RWPE2 (cell line): ENCODE data around the gene RAB5A.
"Not testable (repeated sequence)": the region's sequence is repeated elsewhere in the genome, so short reads cannot be mapped to it uniquely, and the experiment has no call there.

Experiments used
- ATAC-seq: fragments of 200-7000 bp; cut with Tn5 transposase; 3 replicates; pipeline ENCODE4 v1.9.1; 2021; ENCODE audit warnings: low read depth
- DNase-seq: peaks from one replicate; pipeline ENCODE4 v3.0.0-alpha.2; 2020; ENCODE audit warnings: low spot score
- H3K27ac ChIP-seq: fragments of 450-650 bp; 2 replicates; pipeline ENCODE4 v1.5.1; 2017; ENCODE audit warnings: mild to moderate bottlenecking; ENCODE audit not compliant: poor library complexity, severe bottlenecking
- H3K27me3 ChIP-seq: fragments of 250-450 bp; sonication (Bioruptor Pico); 2 replicates; pipeline ENCODE4 v1.5.1; 2021; ENCODE audit warnings: mild to moderate bottlenecking, moderate library complexity; ENCODE audit not compliant: insufficient read depth, poor library complexity, severe bottlenecking
- H3K36me3 ChIP-seq: fragments of 250-450 bp; sonication (Bioruptor Pico); 2 replicates; pipeline ENCODE4 v1.5.1; 2020; ENCODE audit warnings: low read depth, mild to moderate bottlenecking, moderate library complexity
- H3K4me1 ChIP-seq: fragments of 250-450 bp; sonication (Bioruptor Pico); 2 replicates; pipeline ENCODE4 v1.5.1; 2021; ENCODE audit warnings: mild to moderate bottlenecking, moderate library complexity; ENCODE audit not compliant: insufficient read depth, poor library complexity, severe bottlenecking
- H3K4me3 ChIP-seq: fragments of 250-450 bp; sonication (Bioruptor Pico); 2 replicates; pipeline ENCODE4 v1.5.1; 2021; ENCODE audit warnings: mild to moderate bottlenecking, moderate library complexity; ENCODE audit not compliant: severe bottlenecking
- H3K9me3 ChIP-seq: fragments of 250-450 bp; sonication (Bioruptor Pico); 2 replicates; pipeline ENCODE4 v1.5.1; 2021; ENCODE audit warnings: mild to moderate bottlenecking, moderate library complexity; ENCODE audit not compliant: severe bottlenecking
- CTCF ChIP-seq: fragments of 450-650 bp; IDR thresholded peaks from one replicate; pipeline ENCODE4 v1.5.1; 2017; ENCODE audit warnings: mild to moderate bottlenecking, moderate library complexity; ENCODE audit not compliant: poor library complexity, severe bottlenecking

The RAB5A gene

GRCh38 chr3:19946832-19947548 is at the start of gene RAB5A:
Gene RAB5A (plus strand): TSS chr3:19947097. CDS start chr3:19950899, 3,802 bp downstream.
- H3K27me3 ChIP-seq = no peaks in the 10 kb centered on the region
- peaks cover 33% of the 10 kb centered on the region for H3K36me3 ChIP-seq
- no peak for TF ChIP-seq CTCF
- peak; percentile 91 for ATAC-seq
- peak; percentile 98 for DNase-seq
- peaks cover 20% of the 10 kb centered on the region for H3K4me1 ChIP-seq
- no peaks in the 10 kb centered on the region for H3K9me3 ChIP-seq
- peak within 1 kb of the TSS; percentile 76 for H3K4me3 ChIP-seq
- peak within 1 kb of the TSS; percentile 92 for H3K27ac ChIP-seq

GRCh38 chr3:19898721-19899120 is 48.2 kb upstream of the RAB5A start:
- no peaks in the 10 kb centered on the region for H3K36me3 ChIP-seq
- no peak; the same call in 2 of the 3 replicates for ATAC-seq
- H3K4me3 ChIP-seq = no peak overlapping the region
- H3K4me1 ChIP-seq = peaks cover 11% of the 10 kb centered on the region
- H3K27ac ChIP-seq = no peak overlapping the region
- no peak for DNase-seq
- H3K9me3 ChIP-seq = no peaks in the 10 kb centered on the region
- no peaks in the 10 kb centered on the region for H3K27me3 ChIP-seq
- TF ChIP-seq CTCF = no peak

GRCh38 chr3:19899264-19899663 is 47.6 kb upstream of the RAB5A start:
- no peak for TF ChIP-seq CTCF
- Histone ChIP-seq H3K27ac (no peak overlapping the region), H3K4me3 (no peak overlapping the region), H3K4me1 (peaks cover 11% of the 10 kb centered on the region), H3K27me3 (no peaks in the 10 kb centered on the region), H3K36me3 (no peaks in the 10 kb centered on the region), H3K9me3 (no peaks in the 10 kb centered on the region)
- ATAC-seq (no peak), DNase-seq (no peak)

GRCh38 chr3:19899833-19900232 is 47.1 kb upstream of the RAB5A start:
- H3K27ac ChIP-seq, DNase-seq, ATAC-seq, H3K36me3 ChIP-seq, H3K4me3 ChIP-seq, H3K27me3 ChIP-seq, H3K9me3 ChIP-seq: not testable (repeated sequence)
- H3K4me1 ChIP-seq = peaks cover 11% of the 10 kb centered on the region

GRCh38 chr3:19901337-19901736 is 45.6 kb upstream of the RAB5A start:
- DNase-seq (no peak), ATAC-seq (no peak)
- peak; percentile 31 for TF ChIP-seq CTCF
- Histone ChIP-seq H3K27me3 (no peaks in the 10 kb centered on the region), H3K9me3 (no peaks in the 10 kb centered on the region), H3K4me1 (peaks cover 11% of the 10 kb centered on the region), H3K36me3 (no peaks in the 10 kb centered on the region), H3K27ac (peak overlapping the region; percentile 6), H3K4me3 (no peak overlapping the region)
